22Rv1 (cell line): Measurements from ENCODE around the gene SYNDIG1.

ENCODE experiments used
- CTCF ChIP-seq: fragments of 450-650 bp; IDR thresholded peaks from 2 replicates; pipeline ENCODE4 v1.5.1; 2017; ENCODE audit warnings: mild to moderate bottlenecking
- ZFX ChIP-seq: fragments of 450-650 bp; IDR thresholded peaks from 2 replicates; pipeline ENCODE4 v1.6.1; 2017; ENCODE audit warnings: antibody characterized with exemption, borderline replicate concordance

DNA sequence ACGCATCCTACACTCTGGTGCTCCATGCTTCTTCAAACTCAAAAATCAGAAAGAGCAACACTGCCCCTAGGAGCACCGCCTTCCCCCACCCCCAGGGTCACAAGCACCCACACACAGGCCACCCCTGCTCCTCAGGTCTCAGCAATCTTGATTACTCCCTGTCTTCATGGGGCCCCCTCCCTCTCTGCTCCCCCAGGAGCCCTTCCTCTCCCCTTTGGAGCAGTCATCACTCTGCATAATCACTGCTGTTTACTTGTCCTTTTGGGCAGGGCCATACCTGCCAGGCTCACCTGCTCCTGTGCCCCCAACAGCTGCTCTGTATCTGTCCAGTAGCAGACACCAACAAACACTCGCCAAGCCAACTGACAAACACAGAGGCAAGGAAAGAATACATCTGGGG lies 7.6 kb upstream of the SYNDIG1 start:
- TF ChIP-seq CTCF (no peak), ZFX (no peak)
